Body of pancreas (tissue), 4 donors: ENCODE results near the gene GPR18.

Experiments
- POLR2A ChIP-seq, 3 donors: fragments of 450-650 bp; IDR thresholded peaks; one replicate each; pipeline ENCODE4 v1.6.1; 2016; ENCODE audit warnings: antibody characterized with exemption in 3 of 3, mild to moderate bottlenecking in 2 of 3
- TF ChIP-seq, protein P1 (sequence below), 7 experiments: fragments of 450-650 bp in 4 of 7; fragments of 200-600 bp in 3 of 7; sonication (generic) in 3 of 7; IDR thresholded peaks; one replicate each; pipeline ENCODE4 v1.5.1; 2016 to 2019; ENCODE audit warnings: antibody characterized with exemption in 7 of 7

DNA sequence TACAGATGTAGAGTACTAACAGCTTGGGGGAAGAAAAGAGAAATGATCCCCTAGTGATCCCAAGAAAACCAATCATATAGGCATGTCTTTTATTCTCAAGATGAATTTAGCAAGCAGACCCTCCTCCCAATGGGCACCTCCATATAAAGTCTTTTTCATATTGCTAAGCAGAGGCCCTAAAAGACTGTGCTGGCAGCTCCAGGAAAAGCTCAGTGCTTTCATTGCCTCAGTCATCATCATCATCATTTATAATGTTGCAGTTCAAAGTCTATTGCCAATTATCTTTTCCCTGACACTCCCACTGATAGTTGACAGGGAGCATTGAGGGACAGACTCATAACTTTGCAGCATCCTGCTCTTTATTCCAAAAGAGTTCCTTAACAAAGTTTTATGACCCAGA lies 36.0 kb upstream of the GPR18 start:
- TF ChIP-seq, protein P1, sequence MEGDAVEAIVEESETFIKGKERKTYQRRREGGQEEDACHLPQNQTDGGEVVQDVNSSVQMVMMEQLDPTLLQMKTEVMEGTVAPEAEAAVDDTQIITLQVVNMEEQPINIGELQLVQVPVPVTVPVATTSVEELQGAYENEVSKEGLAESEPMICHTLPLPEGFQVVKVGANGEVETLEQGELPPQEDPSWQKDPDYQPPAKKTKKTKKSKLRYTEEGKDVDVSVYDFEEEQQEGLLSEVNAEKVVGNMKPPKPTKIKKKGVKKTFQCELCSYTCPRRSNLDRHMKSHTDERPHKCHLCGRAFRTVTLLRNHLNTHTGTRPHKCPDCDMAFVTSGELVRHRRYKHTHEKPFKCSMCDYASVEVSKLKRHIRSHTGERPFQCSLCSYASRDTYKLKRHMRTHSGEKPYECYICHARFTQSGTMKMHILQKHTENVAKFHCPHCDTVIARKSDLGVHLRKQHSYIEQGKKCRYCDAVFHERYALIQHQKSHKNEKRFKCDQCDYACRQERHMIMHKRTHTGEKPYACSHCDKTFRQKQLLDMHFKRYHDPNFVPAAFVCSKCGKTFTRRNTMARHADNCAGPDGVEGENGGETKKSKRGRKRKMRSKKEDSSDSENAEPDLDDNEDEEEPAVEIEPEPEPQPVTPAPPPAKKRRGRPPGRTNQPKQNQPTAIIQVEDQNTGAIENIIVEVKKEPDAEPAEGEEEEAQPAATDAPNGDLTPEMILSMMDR (IDR thresholded peaks at IDR 0.05) = no peak
- TF ChIP-seq POLR2A (IDR thresholded peaks at IDR 0.05) = no peak
